ENCODE data around the gene RAD51.

The RAD51 gene

DNA sequence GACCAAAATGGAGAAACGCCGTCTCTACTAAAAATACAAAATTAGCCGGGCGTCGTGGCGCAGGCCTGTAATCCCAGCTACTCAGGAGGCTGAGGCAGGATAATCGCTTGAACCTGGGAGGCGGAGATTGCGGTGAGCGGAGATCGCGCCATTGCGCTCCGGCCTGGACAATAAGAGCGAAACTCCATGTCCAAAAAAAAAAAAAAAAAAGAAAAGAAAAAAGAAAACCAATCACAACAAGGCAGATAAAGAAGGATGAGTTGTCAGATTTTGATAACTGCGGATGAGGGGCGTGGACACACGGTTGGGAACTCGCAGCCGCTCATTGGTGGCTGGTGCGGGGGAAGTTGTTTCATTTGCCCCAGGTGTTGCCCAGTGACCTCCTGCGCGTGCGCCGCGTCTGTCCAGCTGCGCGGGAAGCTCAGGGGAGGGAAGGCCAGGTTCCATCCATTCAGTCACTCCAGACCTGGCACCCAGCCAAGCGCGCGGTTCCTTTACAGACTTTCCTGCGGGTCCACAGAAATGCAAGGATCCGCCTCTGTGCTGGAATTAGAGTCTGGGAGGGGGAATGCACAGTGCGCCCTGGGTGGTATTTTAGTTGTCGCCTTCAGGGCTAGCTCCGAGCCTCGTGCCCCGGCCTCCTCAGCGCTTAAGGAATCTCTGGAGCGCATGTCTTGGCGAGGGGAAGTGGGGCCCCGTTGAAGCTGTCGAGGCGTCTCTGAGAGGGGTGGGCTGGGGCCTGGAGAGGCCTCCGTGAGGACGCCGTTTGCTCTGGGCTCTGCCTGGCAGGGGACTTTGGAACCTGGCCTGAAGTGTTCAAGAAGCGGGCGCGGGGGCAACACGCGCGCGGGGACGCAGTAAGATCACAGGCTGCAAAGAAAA is 68.2 kb downstream of the RAD51 start:
- no peak for DNase-seq (ENCODE audit: low read depth in 2 of 2)

DNA sequence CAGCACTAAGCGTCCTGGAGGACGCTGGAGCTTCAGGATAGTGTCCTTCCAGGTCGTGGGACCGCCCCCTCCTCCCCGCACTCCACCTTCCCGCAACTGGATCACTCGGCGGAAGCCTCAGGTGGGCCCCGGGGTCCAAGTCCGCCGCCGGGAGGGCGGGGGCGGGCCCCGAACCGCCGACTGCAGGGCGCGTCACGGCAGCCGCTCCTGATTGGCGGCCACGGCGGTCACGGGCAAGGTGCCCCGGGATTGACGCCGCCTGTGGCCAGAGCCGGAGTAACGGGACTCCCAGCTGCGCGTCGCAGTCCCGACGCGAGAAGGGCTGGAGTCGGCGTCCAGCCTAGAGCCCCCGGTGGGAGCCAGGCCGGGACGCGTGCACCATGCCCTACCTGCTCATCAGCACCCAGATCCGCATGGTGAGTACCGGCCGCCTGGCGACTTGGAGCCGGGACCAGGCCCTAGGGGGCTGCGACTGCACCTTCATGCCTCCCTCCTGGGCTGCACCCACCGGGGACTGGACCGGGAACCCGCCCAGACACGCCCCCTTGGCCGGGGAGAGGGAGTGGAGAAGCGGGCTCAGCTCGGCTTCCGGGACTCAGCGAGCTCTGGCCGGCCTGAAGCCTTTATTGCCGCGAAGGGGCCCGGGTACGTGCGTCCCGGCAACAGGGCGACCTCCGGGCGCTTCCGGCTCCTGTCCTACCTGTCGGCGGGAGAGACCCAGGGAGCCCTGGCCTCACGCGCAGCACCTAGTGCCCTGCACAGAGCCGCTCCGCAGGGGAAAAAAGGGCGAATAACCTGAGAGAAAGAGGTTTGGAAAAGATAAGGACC is 69.0 kb downstream of the RAD51 start, which contains the start of gene GCHFR:
GCHFR (plus strand) TSS at position 268 of the 828 bp plus-strand sequence; CDS start at position 381, 113 bp downstream.
- peak in 1 of 2 donors; percentile 25 for DNase-seq (ENCODE audit: low read depth in 2 of 2)

DNA sequence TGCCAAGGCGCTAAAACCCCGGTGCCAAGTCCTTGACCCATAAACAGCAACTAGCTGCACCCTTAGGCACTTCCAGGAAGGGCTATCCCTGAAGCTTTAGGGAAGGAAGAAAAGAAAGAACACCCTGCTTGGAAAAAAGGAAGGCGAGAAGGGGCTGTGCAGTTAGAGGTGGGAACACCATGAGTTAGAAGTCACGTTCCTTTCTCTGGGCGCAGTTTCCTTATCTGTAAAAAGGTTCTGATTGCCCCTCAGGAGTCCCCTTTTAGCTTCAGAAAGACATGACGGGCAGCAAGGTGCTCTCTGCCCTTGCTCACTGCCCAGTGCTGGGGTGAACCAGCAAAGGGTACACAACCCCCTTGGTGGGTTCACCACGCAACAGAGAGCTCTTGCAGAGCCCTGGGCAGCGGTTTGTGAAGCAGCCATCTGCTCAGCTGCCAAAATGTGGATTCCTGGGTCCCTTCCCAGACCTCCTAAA is 69.7 kb downstream of the RAD51 start:
- DNase-seq (ENCODE audit: low read depth in 2 of 2) = no peak

GRCh38 chr15:40766194-40766815 is 71.3 kb downstream of the RAD51 start:
- DNase-seq (ENCODE audit: low read depth in 2 of 2) = no peak

DNA sequence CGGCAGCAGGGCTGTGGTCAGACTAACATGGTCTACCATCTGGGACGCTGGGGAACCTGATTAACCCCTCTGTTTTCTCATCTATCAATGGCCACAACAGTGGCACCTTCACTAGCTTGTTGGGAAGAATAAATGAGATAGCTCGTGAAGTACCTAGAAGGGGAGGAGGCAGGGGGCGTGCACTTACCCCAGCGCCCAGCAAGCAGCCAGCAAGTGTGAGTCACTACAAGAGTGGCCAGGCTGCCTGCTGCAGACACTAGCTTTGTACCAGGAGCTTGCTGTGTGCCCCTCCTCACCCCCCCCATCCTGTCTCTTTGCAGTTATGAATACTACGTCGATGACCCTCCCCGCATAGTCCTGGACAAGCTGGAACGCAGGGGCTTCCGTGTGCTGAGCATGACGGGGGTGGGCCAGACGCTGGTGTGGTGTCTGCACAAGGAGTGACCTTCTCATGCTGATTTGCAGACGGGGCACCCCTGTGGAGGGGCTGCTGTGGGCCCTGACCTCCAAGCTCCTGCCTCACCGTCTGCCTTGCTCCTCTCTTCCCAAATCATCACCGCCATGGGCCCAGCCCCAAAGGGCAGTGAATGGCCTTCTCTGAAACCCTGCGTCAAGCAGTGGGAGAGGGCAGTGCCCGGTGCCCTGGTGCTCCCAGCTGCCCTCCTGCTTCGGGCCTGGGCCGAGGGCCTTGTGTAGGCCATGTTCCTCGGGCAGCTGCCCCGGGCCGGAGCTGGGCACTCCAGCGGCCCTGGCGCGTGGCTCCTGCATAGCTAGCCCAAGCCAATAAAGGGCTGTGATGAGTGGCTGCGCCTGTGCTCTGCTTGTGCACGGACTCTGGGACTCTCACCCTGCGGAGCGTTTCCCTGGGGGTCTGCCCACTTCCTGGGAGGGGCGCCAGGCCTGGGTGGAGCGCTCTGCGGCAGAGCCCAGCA is 72.2 kb downstream of the RAD51 start:
- DNase-seq (ENCODE audit: low read depth in 2 of 2) = no peak

DNA sequence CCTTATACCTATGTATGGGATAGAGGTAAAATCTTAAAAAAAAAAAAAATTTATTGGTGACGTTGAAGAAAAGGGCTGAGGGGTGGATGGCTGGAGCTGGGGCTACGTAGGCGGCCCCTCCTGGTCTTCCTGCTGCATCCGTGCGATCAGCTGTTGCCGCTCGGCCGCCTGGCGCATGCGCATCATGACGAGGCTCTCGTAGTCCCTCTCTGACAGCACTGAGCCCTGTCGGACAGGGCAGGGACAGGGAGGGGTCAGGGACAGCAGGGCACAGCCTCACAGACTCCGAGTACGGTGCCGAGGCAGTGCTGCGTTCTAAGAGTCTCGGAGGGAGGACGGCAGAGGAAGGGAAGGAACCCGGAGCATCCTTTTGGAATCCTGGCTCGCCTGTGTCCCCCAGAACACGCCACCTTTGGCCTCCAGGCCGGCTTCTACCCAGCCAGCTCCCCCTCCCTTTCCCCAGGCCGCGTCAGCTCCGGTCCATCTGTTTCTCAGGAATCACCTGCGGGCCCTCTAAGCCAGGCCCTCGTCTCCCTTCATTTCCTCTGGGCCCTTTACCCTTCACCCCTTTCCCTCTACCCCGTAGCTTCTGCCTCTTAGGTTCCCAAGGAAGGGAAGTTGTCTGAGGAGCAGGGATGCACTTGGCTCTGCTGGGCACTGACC is 73.0 kb downstream of the RAD51 start:
- no peak for DNase-seq (ENCODE audit: low read depth in 2 of 2)

DNA sequence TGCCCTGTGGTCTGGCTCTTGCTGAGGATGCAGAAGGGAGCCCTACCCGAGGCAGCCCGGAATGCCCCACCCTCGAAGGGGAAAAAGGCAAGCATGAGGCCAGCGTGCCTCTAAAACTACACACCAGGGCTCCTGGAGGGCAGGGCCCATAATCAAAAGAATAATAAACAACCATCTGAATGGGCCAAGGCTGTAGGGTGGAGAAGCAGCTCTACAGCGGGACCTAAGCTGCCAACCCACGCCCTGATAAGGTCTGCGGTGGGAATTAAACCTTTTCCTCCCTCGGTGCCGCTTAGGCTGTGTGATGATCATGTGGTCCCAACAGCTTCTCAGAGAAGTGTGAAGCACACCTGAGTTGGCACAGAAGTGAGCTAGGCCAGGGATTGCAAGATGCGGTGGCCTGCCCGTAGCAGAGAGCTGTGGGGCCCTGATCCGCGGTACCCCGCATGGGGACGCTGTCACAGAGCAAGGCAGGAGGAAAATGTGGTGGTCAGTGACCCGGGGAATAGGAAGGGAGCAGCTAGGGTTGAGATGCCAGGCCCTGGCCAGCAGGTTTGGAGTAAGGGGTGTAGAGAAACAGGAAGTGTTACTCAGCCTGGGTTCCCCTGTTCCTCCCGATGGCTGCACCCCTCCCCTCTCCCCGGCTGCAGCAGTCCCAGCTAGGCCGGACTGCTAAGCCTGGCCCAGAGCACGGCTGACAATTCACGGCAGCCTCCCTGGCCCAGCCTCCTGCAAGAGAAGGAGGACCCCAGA is 73.7 kb downstream of the RAD51 start:
- DNase-seq (ENCODE audit: low read depth in 2 of 2) = no peak

DNA sequence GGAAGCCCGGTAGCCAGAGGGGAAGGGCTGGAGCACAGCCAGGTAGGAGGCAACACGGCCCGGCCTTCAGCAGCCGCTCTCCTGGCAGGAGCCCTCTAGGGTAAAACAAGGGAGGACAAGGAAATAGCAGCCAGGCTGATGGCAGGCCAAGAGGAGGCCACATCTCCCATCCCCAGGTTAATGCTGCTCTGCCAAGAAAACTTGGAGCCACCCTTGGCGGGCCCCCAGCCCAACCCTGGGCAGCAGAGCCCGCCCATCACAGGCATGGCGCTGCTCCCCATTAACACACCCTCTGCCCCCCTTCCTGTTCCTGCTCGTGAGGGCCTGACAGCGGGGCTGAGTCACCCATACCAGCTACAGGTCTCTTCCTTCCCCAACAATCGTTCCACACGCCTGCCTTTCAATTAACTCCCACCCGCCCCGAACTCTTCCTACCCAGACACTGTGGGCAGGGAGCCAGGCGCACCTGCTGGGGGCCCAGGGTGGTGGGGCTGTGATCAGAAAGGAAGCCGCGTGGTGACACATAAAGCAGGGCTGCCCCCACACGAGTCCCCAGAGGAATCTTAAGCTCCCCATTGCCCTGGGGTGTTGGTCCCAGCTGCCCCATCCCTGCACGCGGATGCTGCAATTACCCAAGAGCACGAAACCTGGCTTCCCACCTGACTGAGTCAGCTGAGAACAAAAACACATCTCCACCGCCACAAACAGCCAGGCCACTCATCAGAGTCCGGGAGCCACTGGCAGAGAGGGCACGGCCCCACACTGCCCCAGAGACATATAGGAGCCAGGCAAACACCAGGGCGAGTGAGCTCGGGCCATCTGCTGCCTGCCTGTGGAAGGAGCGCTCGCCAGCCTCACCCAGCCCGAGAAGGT is 74.5 kb downstream of the RAD51 start, which contains the start of gene C15orf62:
C15orf62 (plus strand) TSS at position 707 of the 873 bp plus-strand sequence. CDS start 516 bp downstream, outside the sequence.
- DNase-seq (ENCODE audit: low read depth in 2 of 2) = peak in 1 of 2 donors; percentile 51

DNA sequence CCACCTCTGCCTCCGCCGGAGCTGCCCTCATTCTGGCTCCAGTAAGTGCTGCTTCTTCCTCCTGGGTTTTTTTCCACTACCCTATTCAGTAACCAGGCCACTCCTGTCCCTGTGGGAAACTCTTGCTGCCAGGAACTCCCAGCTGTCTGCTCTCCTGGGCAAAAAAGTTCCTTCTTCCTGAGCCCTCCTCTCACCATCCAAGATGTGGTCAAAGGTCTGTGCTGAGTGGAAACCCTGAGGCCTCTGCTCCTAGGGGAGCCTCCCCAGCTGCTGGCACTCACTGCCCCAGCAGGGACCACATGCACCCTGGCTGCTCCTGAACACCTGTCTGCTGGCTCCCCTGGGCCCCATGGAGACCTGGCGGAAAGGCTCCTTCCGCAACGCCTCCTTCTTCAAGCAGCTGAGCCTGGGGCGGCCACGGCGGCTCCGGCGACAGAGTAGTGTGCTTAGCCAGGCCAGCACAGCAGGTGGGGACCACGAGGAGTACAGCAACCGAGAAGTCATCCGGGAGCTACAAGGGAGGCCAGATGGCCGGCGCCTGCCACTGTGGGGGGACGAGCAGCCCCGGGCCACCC is 75.3 kb downstream of the RAD51 start:
- no peak for DNase-seq (ENCODE audit: low read depth in 2 of 2)

DNA sequence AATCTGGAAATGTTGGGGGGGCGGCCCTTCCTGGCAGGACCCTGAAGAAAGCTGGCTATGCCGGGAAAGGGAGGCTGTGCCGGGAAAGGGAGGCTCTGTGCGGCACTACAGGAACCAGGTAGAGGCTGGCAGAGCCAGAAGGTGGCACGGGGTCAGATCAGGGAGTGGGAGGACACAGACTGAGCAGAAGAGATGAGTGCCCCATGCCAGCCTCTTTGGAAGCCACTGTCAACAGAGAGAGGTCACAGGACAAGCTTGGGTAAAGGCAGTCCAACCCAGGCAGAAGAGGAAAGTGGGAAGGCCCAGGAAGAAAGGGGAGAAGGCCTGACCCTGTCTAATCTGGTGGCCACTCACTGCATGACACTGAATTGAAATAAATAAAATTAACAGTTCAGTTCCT is 76.3 kb downstream of the RAD51 start:
- DNase-seq (ENCODE audit: low read depth in 2 of 2) = no peak

GRCh38 chr15:40772014-40772413 is 77.0 kb downstream of the RAD51 start:
- DNase-seq (ENCODE audit: low read depth in 2 of 2) = no peak

DNA sequence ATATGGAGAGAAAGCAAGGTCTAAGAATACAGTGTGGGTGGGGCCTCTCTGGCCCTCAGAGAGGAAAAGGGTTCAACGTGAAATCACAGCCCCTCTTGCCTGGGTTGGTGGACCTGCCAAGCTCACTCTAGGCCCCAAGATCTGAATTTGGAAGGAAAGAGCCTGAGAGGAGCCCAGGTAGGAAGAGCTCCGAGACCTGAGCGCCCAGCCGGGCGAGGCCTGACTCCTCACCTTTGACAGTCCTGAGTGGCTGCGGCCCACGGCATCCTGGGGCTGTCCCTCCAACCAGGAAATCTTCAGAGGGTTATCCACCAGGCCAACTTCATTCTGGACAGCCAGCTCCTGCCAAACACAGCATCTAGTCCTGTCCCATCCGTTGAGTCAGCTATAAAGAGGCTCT is 78.5 kb downstream of the RAD51 start:
- DNase-seq (ENCODE audit: low read depth in 2 of 2) = no peak

GRCh38 chr15:40773902-40774301 is 78.9 kb downstream of the RAD51 start:
- DNase-seq (ENCODE audit: low read depth in 2 of 2) = no peak

GRCh38 chr15:40775007-40775406 is 80.0 kb downstream of the RAD51 start:
- no peak for DNase-seq (ENCODE audit: low read depth in 2 of 2)

DNA sequence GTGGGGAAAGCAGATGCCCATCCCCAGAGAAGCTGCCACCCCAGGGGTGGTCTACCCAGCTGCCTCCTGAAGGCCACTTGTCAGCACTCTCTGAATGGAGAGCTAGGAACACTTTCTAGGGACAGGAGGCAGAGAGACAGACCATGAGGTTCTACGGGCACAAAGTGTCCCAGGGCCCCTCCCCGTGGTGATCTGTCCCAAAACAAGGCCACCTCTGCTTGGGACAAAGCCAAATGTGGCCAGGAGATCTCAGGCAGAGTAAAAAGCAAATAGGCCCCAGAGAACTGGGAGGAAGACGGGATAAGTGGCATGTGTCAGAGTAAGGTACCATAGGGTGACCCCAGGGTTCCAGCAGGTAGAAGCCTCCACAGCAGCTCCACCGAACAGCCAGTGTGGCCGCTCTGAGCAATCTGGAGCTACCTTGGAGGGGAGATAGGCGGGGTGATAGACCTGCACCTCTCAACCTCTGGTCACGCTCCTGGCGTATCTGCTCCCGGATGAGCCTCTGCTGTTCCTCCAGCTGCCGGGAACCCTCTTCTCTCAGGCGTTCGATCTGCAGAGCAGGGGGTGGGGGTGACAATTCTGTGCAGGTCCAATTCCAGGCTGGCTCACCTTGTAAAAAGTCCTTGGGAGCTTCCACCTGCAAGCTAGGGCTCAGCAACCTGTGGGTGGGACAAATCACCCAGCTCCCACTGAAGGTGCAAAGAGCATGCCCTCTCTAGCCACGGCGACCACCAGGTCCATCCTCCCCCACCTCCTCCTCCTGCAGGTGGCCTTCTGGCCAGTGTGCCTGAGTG is 81.0 kb downstream of the RAD51 start:
- no peak for DNase-seq (ENCODE audit: low read depth in 2 of 2)

DNA sequence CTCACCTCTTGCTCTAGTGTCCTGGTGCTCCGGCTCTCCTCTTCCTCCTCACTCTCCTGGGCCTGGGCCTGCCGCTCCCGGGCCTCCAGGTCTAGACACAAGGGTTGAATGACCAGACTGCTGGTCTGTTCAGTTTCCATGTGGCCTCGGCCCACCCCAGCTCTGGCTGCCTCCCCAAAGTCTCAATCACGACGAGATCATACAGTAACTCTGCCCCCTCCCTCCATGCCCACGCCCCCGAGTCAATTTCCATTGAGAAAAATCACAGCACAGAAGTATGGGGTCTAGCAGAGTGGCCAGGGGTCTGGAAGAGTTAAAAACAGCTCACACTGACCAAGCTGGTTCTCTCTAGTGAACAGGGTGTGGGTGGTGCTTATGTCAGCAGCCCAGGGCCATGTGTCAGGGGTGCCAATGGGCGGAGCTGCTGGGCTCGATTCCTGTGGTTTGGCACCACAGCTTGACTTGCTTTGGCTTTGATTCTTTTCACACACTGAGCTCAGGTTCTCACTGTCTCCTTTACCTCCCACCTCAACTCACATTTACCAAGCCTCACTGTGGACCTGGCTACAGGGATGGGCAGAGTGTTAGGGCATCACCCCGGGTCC is 81.7 kb downstream of the RAD51 start:
- DNase-seq (ENCODE audit: low read depth in 2 of 2) = no peak
